ENCODE data around the gene FAM174C. TPM values are rescaled to one million over a fixed set of nuclear protein-coding genes. Genes with fewer than 3 reads are reported as not detected.

FAM174C gene
- total and polyA plus RNA-seq, 2 of the 8 experiments (the other 6 are each of a cell fraction or from before 2014, with no cell fraction given), result 44.5 to 125 TPM

DNA sequence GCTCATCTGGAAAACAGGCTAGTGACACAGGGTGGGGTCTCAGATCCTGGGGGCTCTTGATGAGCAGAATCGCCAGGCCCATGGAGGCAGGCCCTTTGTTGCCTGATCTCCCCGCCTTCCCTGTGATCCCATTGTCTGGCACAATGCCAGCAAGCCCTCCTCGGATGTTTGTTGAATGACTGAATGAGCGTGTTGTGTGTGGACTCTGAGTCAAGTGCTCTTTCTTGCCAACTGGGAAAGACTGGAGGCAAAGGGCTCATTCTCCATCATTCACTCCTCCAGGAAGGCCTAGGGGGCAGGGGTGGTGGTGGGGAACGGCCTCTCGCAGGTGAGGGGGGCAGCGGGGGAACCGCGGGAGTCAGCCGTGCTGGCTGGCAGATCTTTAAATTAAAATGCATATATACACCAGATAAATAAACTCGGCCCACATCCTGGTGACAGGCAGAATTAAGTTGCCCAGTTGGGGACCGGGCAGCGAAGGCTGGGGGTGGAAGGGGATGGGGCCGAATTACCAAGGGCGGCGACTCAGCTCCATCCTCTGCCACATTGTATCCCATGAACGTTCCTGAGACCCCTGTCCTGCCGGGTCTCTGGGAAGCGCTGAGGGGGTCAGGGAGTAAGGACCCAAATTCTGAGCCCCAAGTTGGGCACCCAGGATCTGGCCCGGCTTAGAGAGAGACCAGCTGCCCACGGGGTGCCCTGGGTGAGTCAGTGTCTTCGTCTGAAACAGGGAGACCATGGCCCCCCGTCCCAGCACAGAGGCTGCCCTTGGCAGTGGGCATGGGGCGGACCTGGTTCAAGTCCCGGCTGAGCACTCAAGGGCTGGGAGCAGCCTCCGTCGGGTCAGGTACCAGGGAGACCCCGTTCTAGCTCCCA is 34.9 kb downstream of the FAM174C start (continued):
- TF ChIP-seq HDAC2 (IDR thresholded peaks at IDR 0.05; ENCODE audit: borderline replicate concordance in 1 of 2, low read depth in 2 of 2, low read length in 2 of 2) (peak in 1 of 2 experiments; percentile 31; a peak in 1 of 4 replicates), SIRT6 (IDR thresholded peaks at IDR 0.05; ENCODE audit: low read length) (no peak), CEBPB (IDR thresholded peaks at IDR 0.05; ENCODE audit: low read depth, low read length) (no peak)
- TF ChIP-seq, protein P1, sequence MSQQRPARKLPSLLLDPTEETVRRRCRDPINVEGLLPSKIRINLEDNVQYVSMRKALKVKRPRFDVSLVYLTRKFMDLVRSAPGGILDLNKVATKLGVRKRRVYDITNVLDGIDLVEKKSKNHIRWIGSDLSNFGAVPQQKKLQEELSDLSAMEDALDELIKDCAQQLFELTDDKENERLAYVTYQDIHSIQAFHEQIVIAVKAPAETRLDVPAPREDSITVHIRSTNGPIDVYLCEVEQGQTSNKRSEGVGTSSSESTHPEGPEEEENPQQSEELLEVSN (IDR thresholded peaks at IDR 0.05), result no peak

Data from H1 (cell line).